Dermis blood vessel endothelial cell (primary cell): ENCODE data around the gene KIFBP. TPM values are rescaled to one million over a fixed set of nuclear protein-coding genes. Genes with fewer than 3 reads are reported as not detected.
"Not testable (repeated sequence)": the region's sequence is repeated elsewhere in the genome, so short reads cannot be mapped to it uniquely, and the experiment has no call there.

Experiments used
- DNase-seq: peaks from one replicate; pipeline ENCODE4 v3.0.0; 2010
- total RNA-seq: library from RNA; depleted of rRNA; stranded (reverse); fragments of >200 nt; gene quantifications from 2 replicates; pipeline ENCODE4 v1.2.3, GENCODE V29; 2014

KIFBP gene
- total RNA-seq, 1 donor from 2014 or later: 41.9 TPM

GRCh38 chr10:69004821-69005220 lies 16.2 kb downstream of the KIFBP start:
- peak; percentile 73 for DNase-seq

DNA sequence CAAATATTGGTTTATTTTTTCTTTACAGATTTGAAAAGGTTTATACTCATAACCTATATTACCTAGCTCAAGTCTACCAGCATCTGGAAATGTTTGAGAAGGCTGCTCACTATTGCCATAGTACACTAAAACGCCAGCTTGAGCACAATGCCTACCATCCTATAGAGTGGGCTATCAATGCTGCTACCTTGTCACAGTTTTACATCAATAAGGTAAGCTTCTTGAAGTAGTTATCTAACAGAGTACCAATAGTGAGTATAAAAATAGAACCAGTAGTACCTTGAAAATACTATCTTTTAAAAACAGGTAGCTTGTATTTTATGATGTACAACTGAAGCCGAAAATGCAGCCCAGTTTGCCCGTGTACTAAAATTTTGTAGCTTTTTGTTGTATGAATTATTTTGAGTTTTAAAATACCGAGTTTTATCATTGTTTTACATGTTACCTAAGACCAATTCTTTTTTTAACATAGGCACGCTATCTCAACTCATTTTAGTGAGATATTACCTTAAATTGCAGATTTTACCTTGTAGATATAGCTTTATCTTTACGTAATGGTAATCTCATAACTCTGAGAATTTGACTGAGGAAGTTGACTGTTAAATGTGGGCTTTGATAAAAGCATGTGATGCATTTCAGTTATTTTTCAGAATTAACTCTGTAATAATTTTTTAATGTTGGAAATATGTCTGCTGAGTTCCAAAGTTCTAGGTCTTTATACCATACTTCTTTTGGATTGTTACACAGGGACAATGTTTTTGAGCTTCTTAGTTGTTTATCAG lies 17.3 kb downstream of the KIFBP start:
- DNase-seq: no peak

DNA sequence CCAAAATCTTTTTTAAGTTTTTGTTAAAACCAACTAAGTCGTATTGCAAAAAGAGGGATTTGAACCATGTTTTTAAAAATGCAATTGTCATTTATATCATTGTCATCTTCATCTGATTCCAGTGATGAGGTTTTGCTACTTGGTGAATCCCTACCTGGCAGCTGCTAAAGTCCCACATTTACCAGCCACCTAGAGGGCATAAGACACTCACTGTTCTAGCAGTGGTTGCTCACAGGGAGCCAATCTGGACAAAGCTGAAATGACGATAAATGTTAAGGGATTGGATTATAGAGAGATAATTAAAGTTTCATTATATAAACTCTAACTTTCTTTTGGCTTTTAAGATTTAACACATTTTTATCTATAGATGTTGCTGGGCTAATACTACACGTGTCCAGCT lies 18.7 kb downstream of the KIFBP start:
- peak; percentile 38 for DNase-seq

DNA sequence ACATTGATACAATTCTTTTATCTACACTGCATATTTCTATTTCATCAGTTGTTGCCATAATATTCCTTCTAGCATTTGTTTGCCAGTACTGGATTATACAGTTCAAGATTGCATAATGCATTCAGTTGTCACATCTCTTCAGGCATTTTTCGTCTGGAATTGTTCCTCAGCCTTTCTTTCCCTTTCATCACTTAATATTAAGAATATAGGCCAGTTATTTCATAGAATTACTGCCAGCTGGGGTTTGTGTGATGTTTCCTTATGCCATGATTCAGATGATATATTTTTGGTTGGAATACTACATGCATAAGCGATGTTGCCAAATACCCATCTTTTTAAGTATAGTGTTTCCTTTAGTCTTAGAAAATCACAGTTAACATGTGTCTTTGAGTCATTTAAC lies 20.8 kb downstream of the KIFBP start:
- no peak for DNase-seq

DNA sequence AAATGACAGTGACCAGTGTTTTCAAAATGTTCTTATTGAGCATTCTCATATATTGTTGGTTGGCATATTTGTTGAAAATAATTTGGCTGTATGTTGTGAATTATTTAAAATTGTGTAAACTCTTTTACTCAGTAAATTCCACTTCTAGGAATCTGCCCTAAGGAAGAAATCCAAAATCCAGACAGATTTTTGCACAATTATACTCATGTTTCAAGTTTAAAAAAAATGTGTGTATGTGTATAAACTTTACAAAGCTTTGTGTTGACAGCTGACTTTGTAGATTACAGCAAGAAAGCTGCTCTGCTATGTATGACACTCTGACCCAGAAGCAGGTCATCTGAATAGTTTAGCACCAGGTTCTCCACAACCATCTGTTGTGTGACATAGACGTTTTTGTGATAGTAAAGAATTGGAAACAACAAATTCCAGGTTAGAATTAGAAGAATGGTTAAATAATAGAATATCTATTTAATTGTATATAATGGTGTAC lies 21.6 kb downstream of the KIFBP start:
- no peak for DNase-seq

DNA sequence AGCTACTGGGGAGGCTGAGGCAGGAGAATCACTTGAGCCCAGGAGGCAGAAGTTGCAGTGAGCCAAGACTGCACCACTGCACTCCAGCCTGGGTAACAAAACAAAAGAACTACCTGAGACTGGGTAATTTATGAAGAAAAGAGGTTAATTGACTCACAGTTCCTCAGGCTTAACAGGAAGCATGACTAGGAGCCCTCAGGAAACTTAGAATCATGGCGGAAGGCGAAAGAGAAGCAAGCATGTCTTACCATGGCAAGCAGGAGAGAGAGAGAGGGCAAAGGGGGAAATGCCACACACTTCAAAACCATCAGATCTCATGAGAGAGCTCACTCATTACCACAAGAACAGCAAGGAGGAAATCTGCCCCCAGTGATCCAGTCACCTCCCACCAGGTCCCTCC lies 24.2 kb downstream of the KIFBP start:
- DNase-seq: peak; percentile 86

- DNase-seq: peak; percentile 82
Observed at GRCh38 chr10:69014171-69014570, 25.6 kb downstream of the KIFBP start.

DNA sequence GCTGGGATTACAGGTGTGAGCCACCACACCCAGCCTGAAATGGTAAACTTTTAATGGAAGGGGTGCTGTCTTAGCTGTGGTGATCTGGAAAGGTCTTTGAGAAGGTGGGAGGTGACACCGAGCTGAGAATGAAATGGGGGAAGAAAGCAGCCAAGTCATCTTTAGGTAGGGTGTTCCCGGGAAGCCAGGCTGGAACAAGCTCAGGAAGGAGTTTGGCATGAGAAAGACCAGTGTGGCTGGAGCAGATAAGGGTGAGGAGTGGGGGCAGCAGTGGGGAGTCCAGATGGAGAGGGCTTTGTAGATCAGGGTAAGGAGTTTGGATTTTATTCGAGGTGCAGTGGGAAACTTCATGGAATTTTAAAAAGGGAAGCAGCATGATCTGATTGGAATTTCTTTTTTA lies 30.0 kb downstream of the KIFBP start:
- DNase-seq: no peak

- DNase-seq: no peak
Observed at GRCh38 chr10:69022611-69023010, 34.0 kb downstream of the KIFBP start.

DNA sequence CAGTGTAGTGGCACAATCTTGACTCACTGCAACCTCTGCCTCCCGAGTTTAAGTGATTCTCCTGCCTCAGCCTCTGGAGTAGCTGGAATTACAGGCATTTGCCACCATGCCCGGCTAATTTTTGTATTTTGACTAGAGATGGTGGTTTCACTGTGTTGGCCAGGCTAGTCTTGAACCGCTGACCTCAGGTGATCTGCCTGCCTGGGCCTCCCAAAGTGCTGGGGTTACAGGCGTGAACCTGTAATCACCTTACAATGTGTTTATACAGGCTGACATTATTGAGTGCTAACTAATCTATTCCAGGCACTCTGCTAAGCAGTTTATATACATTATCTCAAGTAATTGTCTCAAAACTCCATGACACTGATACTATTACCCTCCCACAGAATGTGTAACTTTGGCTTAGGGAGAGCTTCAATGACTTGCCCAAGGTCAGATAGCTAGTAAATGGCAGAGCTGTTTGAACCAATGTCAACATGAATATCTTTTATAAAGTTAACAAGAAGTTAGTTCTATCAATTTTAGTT lies 36.8 kb downstream of the KIFBP start:
- DNase-seq: no peak

DNA sequence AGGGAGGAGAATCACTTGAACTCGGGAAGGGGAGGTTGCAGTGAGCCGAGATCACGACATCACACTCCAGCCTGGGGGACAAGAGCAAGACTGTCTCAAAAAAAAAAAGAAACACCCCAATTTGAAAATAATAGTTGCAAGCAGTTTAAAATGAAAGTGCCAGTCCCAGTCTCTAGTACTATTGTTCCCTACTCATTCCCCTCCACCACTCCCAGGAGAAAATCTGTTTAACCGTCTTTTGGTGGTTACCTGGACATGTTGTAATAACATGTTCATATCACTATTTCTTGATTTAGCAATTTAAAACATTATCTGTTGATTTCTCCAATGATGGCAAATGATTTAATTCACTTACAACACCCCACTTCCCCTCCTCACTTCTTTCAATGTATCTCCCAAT lies 44.7 kb downstream of the KIFBP start:
- DNase-seq: no peak

GRCh38 chr10:69037489-69037888 lies 48.9 kb downstream of the KIFBP start:
- no peak for DNase-seq

GRCh38 chr10:69040904-69041303 lies 52.3 kb downstream of the KIFBP start:
- DNase-seq: not testable (repeated sequence)

GRCh38 chr10:69042417-69042816 lies 53.8 kb downstream of the KIFBP start:
- DNase-seq: no peak

GRCh38 chr10:69042838-69043237 lies 54.2 kb downstream of the KIFBP start:
- no peak for DNase-seq

GRCh38 chr10:69043931-69044531 lies 55.4 kb downstream of the KIFBP start:
- no peak for DNase-seq

- no peak for DNase-seq
Observed at GRCh38 chr10:69044546-69044945, 55.9 kb downstream of the KIFBP start.

GRCh38 chr10:69045441-69046300 lies 57.1 kb downstream of the KIFBP start:
- peak; percentile 33 for DNase-seq

- DNase-seq: no peak
Observed at GRCh38 chr10:69047111-69047832, 58.7 kb downstream of the KIFBP start.

- no peak for DNase-seq
Observed at GRCh38 chr10:69048103-69048502, 59.5 kb downstream of the KIFBP start.

DNA sequence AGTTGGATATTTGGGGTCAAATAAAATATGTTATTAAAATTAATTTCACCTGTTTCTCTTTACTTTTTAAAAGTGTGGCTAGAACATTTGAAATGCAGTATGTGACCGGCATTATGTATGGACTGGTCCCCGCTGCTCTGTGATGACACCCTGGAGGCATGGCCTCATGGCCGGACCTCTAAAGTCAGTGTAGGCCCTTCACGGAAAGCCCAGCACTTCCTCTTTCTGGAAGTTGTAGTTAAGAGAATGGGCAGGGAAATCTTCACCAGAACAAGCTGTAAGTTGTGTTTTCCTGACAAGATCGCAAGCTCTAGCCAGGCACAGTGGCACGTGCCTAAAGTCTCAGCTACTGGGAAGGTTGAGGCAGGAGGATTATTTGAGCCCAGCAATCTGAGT lies 61.0 kb downstream of the KIFBP start:
- no peak for DNase-seq

- DNase-seq: peak; percentile 50
Observed at GRCh38 chr10:69051303-69051702, 62.7 kb downstream of the KIFBP start.
